GM18505 (cell line): ENCODE results near the gene DIAPH3.

Source experiments
- ATAC-seq: cut with Tn5 transposase; IDR thresholded peaks from one replicate; pipeline ENCODE4 v1.9.1; 2021; ENCODE audit not compliant: unreplicated experiment
- POLR2A ChIP-seq: IDR thresholded peaks from 4 replicates; pipeline ENCODE4 v1.6.1; 2011; ENCODE audit warnings: borderline replicate concordance; ENCODE audit not compliant: insufficient read depth, insufficient read length; ENCODE audit errors: extremely low read depth

DIAPH3 gene

GRCh38 chr13:59679254-59679653 lies 484.5 kb downstream of the DIAPH3 start:
- ATAC-seq, result no peak
- TF ChIP-seq POLR2A, result no peak

GRCh38 chr13:59677966-59678814 lies 485.5 kb downstream of the DIAPH3 start:
- ATAC-seq, result peak; percentile 66
- no peak for TF ChIP-seq POLR2A

- TF ChIP-seq POLR2A, result no peak
- no peak for ATAC-seq
These were observed 486.3 kb downstream of the DIAPH3 start for GRCh38 chr13:59677430-59677829.

DNA sequence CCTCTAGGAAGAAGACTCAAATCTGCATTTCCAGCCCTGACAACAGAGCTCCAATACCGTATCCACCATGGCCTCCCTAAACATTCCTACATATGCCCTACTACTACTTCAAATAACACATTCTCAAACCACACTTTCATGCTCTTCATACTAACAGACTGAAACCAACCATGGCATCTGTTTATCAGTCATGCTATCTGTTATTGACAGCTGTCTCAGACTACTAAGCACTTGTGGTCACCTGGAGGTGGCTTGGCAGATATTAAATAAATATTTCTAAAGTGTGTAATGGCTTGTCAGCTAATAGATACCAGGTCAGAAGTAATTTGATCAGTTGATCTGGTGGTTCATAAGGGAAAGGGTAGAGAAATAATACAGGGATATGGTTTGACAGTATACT lies 489.1 kb downstream of the DIAPH3 start:
- no peak for ATAC-seq
- no peak for TF ChIP-seq POLR2A

- TF ChIP-seq POLR2A, result no peak
These were observed 490.4 kb downstream of the DIAPH3 start for GRCh38 chr13:59673286-59673685.

GRCh38 chr13:59672445-59672844 lies 491.3 kb downstream of the DIAPH3 start:
- ATAC-seq, result no peak
- no peak for TF ChIP-seq POLR2A

More at GRCh38 chr13:59673286-59673685, 490.4 kb downstream of the DIAPH3 start:
- no peak for ATAC-seq

- ATAC-seq, result no peak
- no peak for TF ChIP-seq POLR2A
These were observed 491.8 kb downstream of the DIAPH3 start for GRCh38 chr13:59671881-59672280.

DNA sequence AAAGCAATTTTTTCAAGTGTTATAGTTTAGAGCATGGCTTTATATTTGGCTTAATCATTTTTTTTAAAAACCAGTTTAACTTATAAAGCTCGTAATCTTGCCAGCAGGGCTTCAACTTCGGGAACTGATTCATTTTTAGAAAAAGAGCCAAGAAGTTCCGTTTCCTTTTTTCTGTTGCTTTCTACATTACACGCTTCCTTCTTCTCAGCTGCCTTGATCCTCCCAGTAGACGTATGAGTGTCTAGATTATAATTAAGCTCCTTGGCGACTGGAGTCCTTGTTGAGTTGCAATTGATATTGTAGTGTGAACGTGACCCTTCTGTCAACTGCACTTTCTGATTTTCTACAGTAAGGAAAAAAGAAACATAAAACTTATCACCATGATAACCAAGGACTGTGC lies 497.2 kb downstream of the DIAPH3 start:
- TF ChIP-seq POLR2A, result no peak
- no peak for ATAC-seq

DNA sequence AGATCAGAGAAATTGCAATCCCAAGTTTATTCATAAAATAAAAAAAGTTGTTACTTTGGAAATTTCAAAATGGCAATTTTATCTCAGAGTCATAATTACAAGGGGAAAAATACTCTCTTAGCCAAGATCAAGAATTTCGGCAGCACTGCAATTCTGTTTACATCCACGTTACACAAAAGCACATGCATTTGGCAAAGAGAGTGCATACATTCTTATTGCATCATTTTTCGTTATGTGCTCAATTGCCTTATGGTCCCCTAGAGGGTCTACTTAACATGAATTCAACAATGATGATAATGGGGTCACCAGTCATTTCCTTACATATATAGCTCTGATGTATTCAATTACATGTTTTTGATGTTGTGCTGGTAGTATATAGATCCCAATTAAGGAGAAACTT lies 498.0 kb downstream of the DIAPH3 start:
- TF ChIP-seq POLR2A, result no peak
- no peak for ATAC-seq

DNA sequence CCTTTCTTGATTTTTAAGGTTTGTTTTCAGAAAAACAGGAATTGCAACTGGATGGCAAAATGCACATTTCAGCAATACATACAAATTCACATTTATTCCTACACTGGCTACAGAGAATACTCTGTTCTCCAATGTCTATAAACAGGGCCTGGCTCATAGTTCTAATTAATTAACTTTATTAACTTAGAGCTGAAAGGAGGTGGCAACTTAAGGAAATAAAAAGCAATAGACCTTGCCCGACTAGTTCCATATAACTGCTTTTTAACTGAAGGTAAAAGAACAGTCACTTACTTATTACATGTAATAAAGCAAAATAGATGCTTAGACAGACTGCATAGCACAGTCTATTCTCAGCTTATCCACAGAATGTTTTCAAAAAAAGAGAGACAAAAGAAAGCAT lies 498.5 kb downstream of the DIAPH3 start:
- ATAC-seq, result no peak
- TF ChIP-seq POLR2A, result no peak

DNA sequence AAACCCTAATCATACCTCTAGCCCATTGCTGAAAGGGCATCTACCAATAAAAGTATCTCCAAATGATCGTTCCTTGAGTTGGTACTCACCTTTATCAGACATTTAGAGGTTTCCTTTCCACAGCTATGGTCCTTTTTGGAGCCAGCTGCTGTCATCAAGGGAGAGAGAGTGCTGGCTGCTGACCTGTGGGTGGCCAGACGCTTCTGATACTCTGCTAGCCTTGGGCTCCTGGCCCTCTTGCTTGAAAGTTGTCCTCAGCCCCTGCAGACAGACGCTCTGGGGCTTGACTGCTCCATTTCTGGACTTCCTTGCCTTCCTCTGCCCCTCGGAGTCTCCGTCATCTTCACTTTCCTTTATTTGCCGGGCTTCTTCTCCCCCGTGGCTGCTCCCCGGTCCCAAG lies 499.1 kb downstream of the DIAPH3 start:
- no peak for ATAC-seq
- TF ChIP-seq POLR2A, result no peak

DNA sequence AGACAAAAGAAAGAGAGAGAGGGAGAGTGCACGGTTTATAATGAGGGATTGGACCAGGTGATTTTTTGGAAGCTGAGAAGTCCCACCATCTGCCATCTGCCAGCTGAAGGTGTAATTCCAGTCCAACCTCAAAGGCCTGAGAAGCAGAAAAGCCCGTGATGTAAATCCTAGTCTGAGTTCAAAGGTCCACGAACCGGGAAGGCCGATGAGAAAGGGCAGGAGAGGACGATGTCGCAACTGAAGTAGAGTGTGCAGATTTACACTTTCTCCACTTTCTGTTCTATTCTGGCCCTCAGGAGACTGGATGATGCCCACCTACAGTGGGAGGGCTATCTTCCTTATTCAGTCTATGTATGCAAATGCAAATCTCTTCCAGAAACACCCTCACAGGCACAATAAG lies 500.0 kb downstream of the DIAPH3 start:
- TF ChIP-seq POLR2A, result no peak
- no peak for ATAC-seq

- TF ChIP-seq POLR2A, result no peak
- ATAC-seq, result no peak
These were observed 503.1 kb downstream of the DIAPH3 start for GRCh38 chr13:59660582-59660981.

- no peak for ATAC-seq
- no peak for TF ChIP-seq POLR2A
These were observed 503.7 kb downstream of the DIAPH3 start for GRCh38 chr13:59659981-59660380.
